ENCODE data around the gene DYNLT5. TPM values are rescaled to one million over a fixed set of nuclear protein-coding genes. Genes with fewer than 3 reads are reported as not detected.
A peak's percentile ranks its signal among the peaks of the same experiment; 100 is the strongest.

Gene DYNLT5
- total RNA-seq, 1 experiment from 2014 or later: 1.3 TPM

DNA sequence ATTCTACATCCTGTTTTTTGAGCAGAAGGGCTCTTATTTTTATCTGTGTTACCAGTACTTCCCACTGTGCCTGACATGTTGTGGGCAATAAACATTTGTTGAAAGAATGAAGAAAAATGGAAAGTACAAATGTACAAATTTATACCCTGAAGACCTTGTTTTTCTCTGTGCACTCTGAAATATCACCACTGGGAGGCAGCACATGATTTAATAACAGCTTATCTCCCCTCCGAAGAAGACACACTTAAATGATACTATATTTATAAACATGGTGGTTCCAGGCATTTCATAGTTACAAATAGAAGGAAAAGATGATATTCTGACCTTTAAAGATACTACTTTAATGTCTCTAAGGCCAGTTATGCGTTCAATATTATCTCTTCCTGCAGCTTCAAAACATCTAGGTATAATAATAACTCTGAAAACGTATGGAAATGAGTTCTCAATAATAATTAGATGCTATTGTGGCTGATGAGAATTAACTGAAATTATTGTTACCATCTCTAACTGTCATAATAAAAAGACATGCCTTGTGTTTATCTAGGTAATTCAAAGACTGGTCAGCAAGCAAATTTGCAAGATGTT, 12.8 kb downstream of the DYNLT5 start:
- no peaks in the 10 kb centered on the region for H3K36me3 Mint-ChIP-seq
- DNase-seq (ENCODE audit: low spot score): peak; percentile 16
- ATAC-seq: peak; percentile 34; the same call in 1 of the 2 replicates
- H3K4me3 Mint-ChIP-seq: no peak overlapping the region
- no peak overlapping the region for H3K27ac Mint-ChIP-seq
- TF ChIP-seq RELA (CRISPR knock-in tag; IDR thresholded peaks at IDR 0.05; ENCODE audit: borderline replicate concordance) (no peak), JAZF1 (CRISPR knock-in tag; IDR thresholded peaks at IDR 0.05) (no peak)
- TF ChIP-seq, protein P1, sequence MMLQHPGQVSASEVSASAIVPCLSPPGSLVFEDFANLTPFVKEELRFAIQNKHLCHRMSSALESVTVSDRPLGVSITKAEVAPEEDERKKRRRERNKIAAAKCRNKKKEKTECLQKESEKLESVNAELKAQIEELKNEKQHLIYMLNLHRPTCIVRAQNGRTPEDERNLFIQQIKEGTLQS (CRISPR knock-in tag; conservative IDR thresholded peaks at IDR 0.05): no peak
- TF ChIP-seq, protein P2, sequence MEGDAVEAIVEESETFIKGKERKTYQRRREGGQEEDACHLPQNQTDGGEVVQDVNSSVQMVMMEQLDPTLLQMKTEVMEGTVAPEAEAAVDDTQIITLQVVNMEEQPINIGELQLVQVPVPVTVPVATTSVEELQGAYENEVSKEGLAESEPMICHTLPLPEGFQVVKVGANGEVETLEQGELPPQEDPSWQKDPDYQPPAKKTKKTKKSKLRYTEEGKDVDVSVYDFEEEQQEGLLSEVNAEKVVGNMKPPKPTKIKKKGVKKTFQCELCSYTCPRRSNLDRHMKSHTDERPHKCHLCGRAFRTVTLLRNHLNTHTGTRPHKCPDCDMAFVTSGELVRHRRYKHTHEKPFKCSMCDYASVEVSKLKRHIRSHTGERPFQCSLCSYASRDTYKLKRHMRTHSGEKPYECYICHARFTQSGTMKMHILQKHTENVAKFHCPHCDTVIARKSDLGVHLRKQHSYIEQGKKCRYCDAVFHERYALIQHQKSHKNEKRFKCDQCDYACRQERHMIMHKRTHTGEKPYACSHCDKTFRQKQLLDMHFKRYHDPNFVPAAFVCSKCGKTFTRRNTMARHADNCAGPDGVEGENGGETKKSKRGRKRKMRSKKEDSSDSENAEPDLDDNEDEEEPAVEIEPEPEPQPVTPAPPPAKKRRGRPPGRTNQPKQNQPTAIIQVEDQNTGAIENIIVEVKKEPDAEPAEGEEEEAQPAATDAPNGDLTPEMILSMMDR (IDR thresholded peaks at IDR 0.05): peak; percentile 35; the same call in 1 of the 2 replicates
- ChIA-PET CTCF (interaction anchor here (0.5 to 2.9 kb wide), 11 partner anchors 18 to 1701 kb away, joined by 3 to 20 read pairs (median 3); partner anchors contain the start of genes DNAI4 and MIER1), POLR2A (no interaction called here)
- no peaks in the 10 kb centered on the region for H3K27me3 Mint-ChIP-seq (ENCODE audit: low read depth)
- no peaks in the 10 kb centered on the region for H3K4me1 Mint-ChIP-seq
- H3K9me3 Mint-ChIP-seq: peaks cover 14% of the 10 kb centered on the region

DNA sequence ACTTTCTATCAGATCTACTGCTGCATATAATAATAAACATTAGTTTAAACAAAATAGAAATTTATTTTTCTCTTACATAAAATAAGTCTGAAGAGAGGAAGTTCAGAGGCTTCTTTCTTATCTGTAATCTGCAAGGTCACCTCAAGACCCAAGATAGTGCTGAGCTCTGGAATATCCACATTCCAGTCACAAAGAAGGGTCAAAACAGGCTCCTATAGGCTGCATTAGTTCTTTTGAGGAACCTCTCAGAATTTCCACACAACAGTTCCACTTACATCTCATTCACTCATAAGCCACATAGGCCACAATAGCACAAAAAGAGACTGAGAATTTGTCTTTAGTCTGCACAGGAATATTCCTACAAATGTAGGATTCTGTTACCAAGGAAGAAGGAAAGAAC, 15.4 kb downstream of the DYNLT5 start:
- no peak for DNase-seq (ENCODE audit: low spot score)
- H3K9me3 Mint-ChIP-seq: peaks cover 10% of the 10 kb centered on the region
- H3K4me3 Mint-ChIP-seq: no peak overlapping the region
- H3K36me3 Mint-ChIP-seq: no peaks in the 10 kb centered on the region
- ATAC-seq: no peak
- H3K27me3 Mint-ChIP-seq (ENCODE audit: low read depth): no peaks in the 10 kb centered on the region
- H3K27ac Mint-ChIP-seq: no peak overlapping the region
- ChIA-PET CTCF (interaction anchor here (1.0 kb wide), 1 partner anchor 445 kb away, joined by 3 read pairs; no protein-coding TSS in a partner anchor), POLR2A (no interaction called here)
- no peaks in the 10 kb centered on the region for H3K4me1 Mint-ChIP-seq
- TF ChIP-seq ERG (CRISPR knock-in tag; IDR thresholded peaks at IDR 0.05): no peak
- no peak for TF ChIP-seq NR3C1 (CRISPR knock-in tag; conservative IDR thresholded peaks at IDR 0.05; ENCODE audit: low read depth)
- no peak for TF ChIP-seq ZNF423 (CRISPR knock-in tag; IDR thresholded peaks at IDR 0.05)
- no peak for TF ChIP-seq ZNF263 (CRISPR knock-in tag; IDR thresholded peaks at IDR 0.05; ENCODE audit: low read depth)
- TF ChIP-seq, protein P3, sequence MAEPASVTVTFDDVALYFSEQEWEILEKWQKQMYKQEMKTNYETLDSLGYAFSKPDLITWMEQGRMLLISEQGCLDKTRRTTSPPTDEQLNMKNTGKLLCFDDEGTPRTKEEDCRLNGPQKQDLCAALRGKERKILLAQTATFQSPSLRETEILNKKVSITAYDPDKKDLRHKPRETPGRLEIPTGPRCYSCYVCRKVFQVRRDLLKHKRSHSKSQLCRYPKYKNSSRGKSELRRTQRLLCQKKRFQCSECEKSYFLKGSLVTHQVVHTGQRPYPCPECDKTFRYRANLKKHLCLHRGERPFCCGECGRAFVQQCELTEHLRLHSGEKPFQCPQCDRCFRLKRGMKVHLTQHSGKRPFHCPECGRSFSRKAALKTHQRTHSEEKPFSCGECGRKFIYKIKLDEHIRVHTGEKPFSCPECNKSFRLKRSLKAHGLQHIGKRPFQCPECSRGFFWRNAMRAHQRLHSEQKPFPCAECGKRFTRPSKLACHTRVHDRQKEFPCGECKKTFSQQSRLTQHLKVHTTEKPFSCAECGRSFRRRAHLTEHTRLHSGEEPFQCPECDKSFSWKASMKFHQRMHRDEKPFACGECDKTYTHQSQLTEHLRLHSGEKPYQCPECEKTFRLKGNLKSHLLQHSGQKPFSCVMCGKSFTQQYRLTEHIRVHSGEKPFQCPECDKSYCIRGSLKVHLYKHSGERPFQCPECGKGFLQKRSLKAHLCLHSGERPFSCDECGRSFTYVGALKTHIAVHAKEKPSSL (CRISPR knock-in tag; conservative IDR thresholded peaks at IDR 0.05): no peak
- TF ChIP-seq OVOL2 (CRISPR knock-in tag; IDR thresholded peaks at IDR 0.05; ENCODE audit: borderline replicate concordance): no peak
- no peak for TF ChIP-seq ZNF232 (CRISPR knock-in tag; IDR thresholded peaks at IDR 0.05)
- TF ChIP-seq ZSCAN18 (CRISPR knock-in tag; IDR thresholded peaks at IDR 0.05): no peak
- no peak for TF ChIP-seq ATF2 (CRISPR knock-in tag; IDR thresholded peaks at IDR 0.05; ENCODE audit: borderline replicate concordance, low read depth)
- TF ChIP-seq CDX4 (CRISPR knock-in tag; IDR thresholded peaks at IDR 0.05; ENCODE audit: borderline replicate concordance): no peak
- no peak for TF ChIP-seq ESRRA (CRISPR knock-in tag; IDR thresholded peaks at IDR 0.05; ENCODE audit: borderline replicate concordance)
- TF ChIP-seq EMX1 (CRISPR knock-in tag; IDR thresholded peaks at IDR 0.05): no peak
- no peak for TF ChIP-seq TEAD4 (CRISPR knock-in tag; IDR thresholded peaks at IDR 0.05)
- TF ChIP-seq, protein P1 (CRISPR knock-in tag; conservative IDR thresholded peaks at IDR 0.05): no peak

Data from WTC11 (cell line).